Activated CD4-positive, alpha-beta T cell treated with anti-CD3 and anti-CD28 coated beads, Interleukin-2, amount 10 ng/mL, durations not matched to agents 24 days and 14 days (primary cell): ENCODE measurements around the gene TRAF3. TPM values are rescaled to one million over a fixed set of nuclear protein-coding genes. Genes with fewer than 3 reads are reported as not detected.
A peak's percentile ranks its signal among the peaks of the same experiment; 100 is the strongest.
"Not testable (repeated sequence)": the region's sequence is repeated elsewhere in the genome, so short reads cannot be mapped to it uniquely, and the experiment has no call there.

Source experiments
- DNase-seq: peaks from one replicate; pipeline ENCODE4 v3.0.0; 2022
- H3K27ac Mint-ChIP-seq: one replicate; pipeline ENCODE4 v1.8.0; 2022; ENCODE audit warnings: mild to moderate bottlenecking, mixed read lengths
- H3K27me3 Mint-ChIP-seq: one replicate; pipeline ENCODE4 v1.8.0; 2022; ENCODE audit warnings: mixed read lengths
- H3K36me3 Mint-ChIP-seq: one replicate; pipeline ENCODE4 v1.8.0; 2022; ENCODE audit warnings: low read depth, mild to moderate bottlenecking, mixed read lengths
- H3K4me1 Mint-ChIP-seq: one replicate; pipeline ENCODE4 v1.8.0; 2021; ENCODE audit warnings: mixed read lengths
- H3K4me3 Mint-ChIP-seq: one replicate; pipeline ENCODE4 v1.8.0; 2022; ENCODE audit warnings: mild to moderate bottlenecking, moderate library complexity, mixed read lengths
- H3K9me3 Mint-ChIP-seq: one replicate; pipeline ENCODE4 v1.8.0; 2021; ENCODE audit warnings: mixed read lengths
- intact Hi-C: fragments of 100-400 bp; cut with micrococcal nuclease; formaldehyde crosslinking; loops from one replicate; pipeline ENCODE4 v1.15.1; 2023
- total RNA-seq: library from RNA; stranded (reverse); gene quantifications from 2 replicates; pipeline ENCODE4 v1.2.3, GENCODE V29; 2022

Gene TRAF3
- total RNA-seq, 1 donor from 2014 or later: 68.8 TPM

- Mint-ChIP-seq H3K9me3 (no peaks in the 10 kb centered on the region), H3K4me1 (peaks cover 18% of the 10 kb centered on the region), H3K4me3 (no peak overlapping the region), H3K36me3 (peaks cover 60% of the 10 kb centered on the region), H3K27me3 (no peaks in the 10 kb centered on the region), H3K27ac (no peak overlapping the region)
- intact Hi-C loops: no loop called here
- no peak for DNase-seq
Observed at GRCh38 chr14:102868956-102869547, 91.8 kb downstream of the TRAF3 start.

- H3K27me3 Mint-ChIP-seq: no peaks in the 10 kb centered on the region
- intact Hi-C loops: no loop called here
- peak overlapping the region; percentile 40 for H3K27ac Mint-ChIP-seq
- H3K9me3 Mint-ChIP-seq: no peaks in the 10 kb centered on the region
- DNase-seq: no peak
- H3K36me3 Mint-ChIP-seq: peaks cover 58% of the 10 kb centered on the region
- peaks cover 19% of the 10 kb centered on the region for H3K4me1 Mint-ChIP-seq
- H3K4me3 Mint-ChIP-seq: no peak overlapping the region
Observed at GRCh38 chr14:102870246-102870645, 93.0 kb downstream of the TRAF3 start.

GRCh38 chr14:102870994-102871831 is 94.0 kb downstream of the TRAF3 start:
- intact Hi-C loops: no loop called here
- Mint-ChIP-seq H3K4me1 (peaks cover 17% of the 10 kb centered on the region), H3K27ac (peak overlapping the region; percentile 69), H3K36me3 (peaks cover 57% of the 10 kb centered on the region), H3K27me3 (no peaks in the 10 kb centered on the region), H3K9me3 (no peaks in the 10 kb centered on the region), H3K4me3 (no peak overlapping the region)
- DNase-seq: no peak

- Mint-ChIP-seq H3K4me3 (no peak overlapping the region), H3K9me3 (no peaks in the 10 kb centered on the region), H3K27ac (peak overlapping the region; percentile 69), H3K4me1 (peaks cover 17% of the 10 kb centered on the region), H3K36me3 (peaks cover 52% of the 10 kb centered on the region), H3K27me3 (no peaks in the 10 kb centered on the region)
- intact Hi-C loops: no loop called here
- DNase-seq: no peak
Observed at GRCh38 chr14:102872020-102872419, 94.8 kb downstream of the TRAF3 start.

GRCh38 chr14:102873131-102873530 is 95.9 kb downstream of the TRAF3 start:
- H3K4me1 Mint-ChIP-seq: peaks cover 14% of the 10 kb centered on the region
- no peaks in the 10 kb centered on the region for H3K27me3 Mint-ChIP-seq
- H3K4me3 Mint-ChIP-seq: no peak overlapping the region
- peak overlapping the region; percentile 21 for H3K27ac Mint-ChIP-seq
- intact Hi-C loops: no loop called here
- peaks cover 44% of the 10 kb centered on the region for H3K36me3 Mint-ChIP-seq
- no peaks in the 10 kb centered on the region for H3K9me3 Mint-ChIP-seq
- DNase-seq: no peak

GRCh38 chr14:102873546-102874061 is 96.4 kb downstream of the TRAF3 start:
- Mint-ChIP-seq H3K27ac (peak overlapping the region; percentile 21), H3K27me3 (no peaks in the 10 kb centered on the region), H3K9me3 (no peaks in the 10 kb centered on the region), H3K36me3 (peaks cover 44% of the 10 kb centered on the region), H3K4me1 (peaks cover 14% of the 10 kb centered on the region), H3K4me3 (no peak overlapping the region)
- DNase-seq: no peak
- intact Hi-C loops: no loop called here

- Mint-ChIP-seq H3K9me3 (no peaks in the 10 kb centered on the region), H3K27ac (no peak overlapping the region), H3K4me1 (peaks cover 14% of the 10 kb centered on the region), H3K36me3 (peaks cover 46% of the 10 kb centered on the region), H3K4me3 (no peak overlapping the region), H3K27me3 (no peaks in the 10 kb centered on the region)
- intact Hi-C loops: no loop called here
- no peak for DNase-seq
Observed at GRCh38 chr14:102875652-102876051, 98.4 kb downstream of the TRAF3 start.

- intact Hi-C loops, H3K27ac Mint-ChIP-seq, H3K9me3 Mint-ChIP-seq, DNase-seq, H3K4me1 Mint-ChIP-seq, H3K27me3 Mint-ChIP-seq, H3K4me3 Mint-ChIP-seq: not testable (repeated sequence)
- H3K36me3 Mint-ChIP-seq: peaks cover 45% of the 10 kb centered on the region
Observed at GRCh38 chr14:102877511-102877910, 100.3 kb downstream of the TRAF3 start.

- Mint-ChIP-seq H3K9me3 (no peaks in the 10 kb centered on the region), H3K4me3 (no peak overlapping the region), H3K4me1 (peaks cover 16% of the 10 kb centered on the region), H3K27ac (no peak overlapping the region), H3K36me3 (peaks cover 43% of the 10 kb centered on the region), H3K27me3 (no peaks in the 10 kb centered on the region)
- intact Hi-C loops: no loop called here
- DNase-seq: no peak
Observed at GRCh38 chr14:102878174-102878969, 101.1 kb downstream of the TRAF3 start.

GRCh38 chr14:102878970-102879460 is 101.8 kb downstream of the TRAF3 start:
- intact Hi-C loops: no loop called here

GRCh38 chr14:102882226-102882906 is 105.1 kb downstream of the TRAF3 start:
- Mint-ChIP-seq H3K9me3 (no peaks in the 10 kb centered on the region), H3K36me3 (peaks cover 53% of the 10 kb centered on the region), H3K4me3 (no peak overlapping the region), H3K4me1 (peaks cover 15% of the 10 kb centered on the region), H3K27me3 (no peaks in the 10 kb centered on the region), H3K27ac (peak overlapping the region; percentile 26)
- intact Hi-C loops: no loop called here
- no peak for DNase-seq

More at GRCh38 chr14:102878970-102879460, 101.8 kb downstream of the TRAF3 start:
- H3K27ac Mint-ChIP-seq: no peak overlapping the region
- H3K9me3 Mint-ChIP-seq: no peaks in the 10 kb centered on the region
- H3K4me3 Mint-ChIP-seq: no peak overlapping the region
- DNase-seq: no peak
- H3K36me3 Mint-ChIP-seq: peaks cover 42% of the 10 kb centered on the region
- no peaks in the 10 kb centered on the region for H3K27me3 Mint-ChIP-seq
- peaks cover 16% of the 10 kb centered on the region for H3K4me1 Mint-ChIP-seq

GRCh38 chr14:102883089-102883541 is 105.9 kb downstream of the TRAF3 start:
- H3K36me3 Mint-ChIP-seq: peaks cover 61% of the 10 kb centered on the region
- no peaks in the 10 kb centered on the region for H3K9me3 Mint-ChIP-seq
- H3K4me1 Mint-ChIP-seq: peaks cover 16% of the 10 kb centered on the region
- H3K27ac Mint-ChIP-seq: peak overlapping the region; percentile 80
- no peak for DNase-seq
- intact Hi-C loops: loop anchor here (1.0 kb wide), 1 partner anchor 61 kb away; no protein-coding TSS in a partner anchor
- no peak overlapping the region for H3K4me3 Mint-ChIP-seq
- no peaks in the 10 kb centered on the region for H3K27me3 Mint-ChIP-seq

GRCh38 chr14:102883554-102883953 is 106.3 kb downstream of the TRAF3 start:
- DNase-seq: no peak
- Mint-ChIP-seq H3K27me3 (no peaks in the 10 kb centered on the region), H3K36me3 (peaks cover 65% of the 10 kb centered on the region), H3K4me1 (peaks cover 16% of the 10 kb centered on the region), H3K9me3 (no peaks in the 10 kb centered on the region), H3K27ac (peak overlapping the region; percentile 80), H3K4me3 (no peak overlapping the region)
- intact Hi-C loops: loop anchor here (1.0 kb wide), 1 partner anchor 61 kb away; no protein-coding TSS in a partner anchor
